Activated CD8-positive, alpha-beta memory T cell treated with anti-CD3 and anti-CD28 coated beads, Interleukin-2, amount 10 ng/mL, durations not matched to agents 7 days and 5 days (primary cell): ENCODE measurements around the gene PGM1. TPM values are rescaled to one million over a fixed set of nuclear protein-coding genes. Genes with fewer than 3 reads are reported as not detected.
A peak's percentile ranks its signal among the peaks of the same experiment; 100 is the strongest.
"Not testable (repeated sequence)": the region's sequence is repeated elsewhere in the genome, so short reads cannot be mapped to it uniquely, and the experiment has no call there.

ENCODE experiments used
- ATAC-seq: fragments of 150-1000 bp; cut with Tn5 transposase; one replicate; pipeline ENCODE4 v1.10.0; 2021; ENCODE audit warnings: moderate library complexity
- CTCF ChIA-PET: fragments of 350-600 bp; sonication (Branson Sonifier 250); formaldehyde crosslinking; loops from one replicate; lab custom pipeline; 2021; ENCODE audit warnings: antibody characterized with exemption; lab: Charles Lee
- DNase-seq: peaks from one replicate; pipeline ENCODE4 v3.0.0-alpha.2; 2020
- H3K27ac Mint-ChIP-seq: one replicate; pipeline ENCODE4 v1.8.0; 2021; ENCODE audit warnings: mild to moderate bottlenecking, mixed read lengths
- H3K27me3 Mint-ChIP-seq: one replicate; pipeline ENCODE4 v1.8.0; 2021; ENCODE audit warnings: mixed read lengths
- H3K36me3 Mint-ChIP-seq: one replicate; pipeline ENCODE4 v1.8.0; 2021; ENCODE audit warnings: mild to moderate bottlenecking, mixed read lengths
- H3K4me1 Mint-ChIP-seq: one replicate; pipeline ENCODE4 v1.8.0; 2021; ENCODE audit warnings: mixed read lengths
- H3K4me3 Mint-ChIP-seq: one replicate; pipeline ENCODE4 v1.8.0; 2021; ENCODE audit warnings: mild to moderate bottlenecking, moderate library complexity, mixed read lengths
- H3K9me3 Mint-ChIP-seq: one replicate; pipeline ENCODE4 v1.8.0; 2022; ENCODE audit warnings: low read depth, mixed read lengths
- total RNA-seq, 2 experiments: library from RNA; stranded (reverse); gene quantifications; one replicate each; pipeline ENCODE4 v1.2.3, GENCODE V29; 2021

PGM1 gene
- total RNA-seq, 2 experiments from 2014 or later: 31.5 to 32.8 TPM

- ATAC-seq (peak; percentile 20), DNase-seq (no peak)
- Mint-ChIP-seq H3K9me3 (no peaks in the 10 kb centered on the region), H3K36me3 (peaks cover 5% of the 10 kb centered on the region), H3K4me1 (no peaks in the 10 kb centered on the region), H3K4me3 (no peak overlapping the region), H3K27me3 (no peaks in the 10 kb centered on the region), H3K27ac (no peak overlapping the region)
- CTCF ChIA-PET: interaction anchor here (0.6 to 1.3 kb wide), 4 partner anchors 14 to 21 kb away, joined by 3 to 4 read pairs (median 4); no protein-coding TSS in a partner anchor
Measured at GRCh38 chr1:63575340-63575826, 17.8 kb upstream of the PGM1 start.

GRCh38 chr1:63586326-63586725, 6.9 kb upstream of the PGM1 start:
- CTCF ChIA-PET, DNase-seq, H3K27ac Mint-ChIP-seq, H3K4me3 Mint-ChIP-seq, H3K27me3 Mint-ChIP-seq, ATAC-seq, H3K4me1 Mint-ChIP-seq, H3K9me3 Mint-ChIP-seq: not testable (repeated sequence)
- peaks cover 32% of the 10 kb centered on the region for H3K36me3 Mint-ChIP-seq

GRCh38 chr1:63590166-63590560, 3.0 kb upstream of the PGM1 start:
- Mint-ChIP-seq H3K36me3 (peaks cover 13% of the 10 kb centered on the region), H3K4me3 (no peak overlapping the region), H3K4me1 (peaks cover 24% of the 10 kb centered on the region), H3K27me3 (no peaks in the 10 kb centered on the region), H3K9me3 (no peaks in the 10 kb centered on the region), H3K27ac (no peak overlapping the region)
- DNase-seq (no peak), ATAC-seq (no peak)
- CTCF ChIA-PET: interaction anchor here (1.7 kb wide), 1 partner anchor 15 kb away, joined by 4 read pairs; no protein-coding TSS in a partner anchor

DNA sequence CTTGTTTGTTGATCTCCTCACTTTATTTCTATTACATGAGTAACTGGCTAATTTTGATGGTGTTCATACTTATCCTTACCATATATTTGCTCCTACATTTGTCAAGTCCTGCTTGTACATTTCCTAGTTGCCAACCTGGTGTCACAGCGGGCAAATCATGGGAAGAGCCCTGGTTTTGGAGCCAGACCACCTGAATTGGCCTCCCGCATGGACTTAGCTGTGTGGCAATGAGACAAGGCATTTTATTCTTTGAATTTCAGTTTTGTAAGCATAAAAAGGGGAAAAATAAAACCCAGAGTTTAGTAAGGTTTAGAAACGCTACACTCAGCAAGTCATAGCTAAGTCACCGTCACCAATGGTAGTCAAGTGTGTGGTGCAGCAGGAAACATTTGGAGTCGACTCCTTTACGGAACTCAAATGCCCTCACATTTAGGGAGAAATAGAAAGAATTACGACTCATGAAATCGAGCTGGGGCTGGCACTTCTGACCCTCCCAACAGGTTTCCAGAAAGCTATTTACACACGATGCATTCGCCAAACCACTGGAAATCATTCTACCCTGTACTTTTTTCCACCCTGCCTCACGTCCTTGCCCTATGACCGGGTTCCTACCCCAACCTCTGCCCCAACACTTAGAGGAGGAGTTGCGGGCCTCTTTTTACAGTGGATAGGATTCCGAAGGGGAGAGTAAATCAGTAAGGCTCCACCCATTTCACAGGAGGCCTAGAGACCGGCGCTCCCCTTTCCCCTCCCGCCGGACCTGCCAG, 492 bp upstream of the PGM1 start:
- peak overlapping the region; percentile 91 for H3K4me3 Mint-ChIP-seq
- no peak for DNase-seq
- peaks cover 16% of the 10 kb centered on the region for H3K36me3 Mint-ChIP-seq
- H3K9me3 Mint-ChIP-seq: no peaks in the 10 kb centered on the region
- CTCF ChIA-PET: no interaction called here
- ATAC-seq: no peak
- no peaks in the 10 kb centered on the region for H3K27me3 Mint-ChIP-seq
- H3K4me1 Mint-ChIP-seq: peaks cover 35% of the 10 kb centered on the region
- peak overlapping the region; percentile 98 for H3K27ac Mint-ChIP-seq

GRCh38 chr1:63593886-63594605, 835 bp downstream of the PGM1 start:
- Mint-ChIP-seq H3K27ac (peak overlapping the region; percentile 98), H3K36me3 (peaks cover 16% of the 10 kb centered on the region), H3K9me3 (no peaks in the 10 kb centered on the region), H3K4me1 (peaks cover 31% of the 10 kb centered on the region), H3K27me3 (no peaks in the 10 kb centered on the region), H3K4me3 (peak overlapping the region; percentile 91)
- DNase-seq (peak; percentile 88), ATAC-seq (peak; percentile 73)
- CTCF ChIA-PET: no interaction called here

GRCh38 chr1:63595435-63595834, 2.2 kb downstream of the PGM1 start:
- no peak for DNase-seq
- Mint-ChIP-seq H3K36me3 (peaks cover 19% of the 10 kb centered on the region), H3K4me1 (peaks cover 31% of the 10 kb centered on the region), H3K27me3 (no peaks in the 10 kb centered on the region), H3K9me3 (no peaks in the 10 kb centered on the region), H3K27ac (no peak overlapping the region), H3K4me3 (peak overlapping the region; percentile 33)
- ATAC-seq: no peak
- CTCF ChIA-PET: no interaction called here

GRCh38 chr1:63599799-63600198, 6.6 kb downstream of the PGM1 start:
- DNase-seq (no peak), ATAC-seq (no peak)
- H3K4me1 Mint-ChIP-seq: peaks cover 15% of the 10 kb centered on the region
- CTCF ChIA-PET: no interaction called here
- H3K4me3 Mint-ChIP-seq: no peak overlapping the region
- peaks cover 20% of the 10 kb centered on the region for H3K36me3 Mint-ChIP-seq
- no peak overlapping the region for H3K27ac Mint-ChIP-seq
- no peaks in the 10 kb centered on the region for H3K27me3 Mint-ChIP-seq
- no peaks in the 10 kb centered on the region for H3K9me3 Mint-ChIP-seq

- H3K4me3 Mint-ChIP-seq: no peak overlapping the region
Measured at GRCh38 chr1:63600248-63600647, 7.0 kb downstream of the PGM1 start.

DNA sequence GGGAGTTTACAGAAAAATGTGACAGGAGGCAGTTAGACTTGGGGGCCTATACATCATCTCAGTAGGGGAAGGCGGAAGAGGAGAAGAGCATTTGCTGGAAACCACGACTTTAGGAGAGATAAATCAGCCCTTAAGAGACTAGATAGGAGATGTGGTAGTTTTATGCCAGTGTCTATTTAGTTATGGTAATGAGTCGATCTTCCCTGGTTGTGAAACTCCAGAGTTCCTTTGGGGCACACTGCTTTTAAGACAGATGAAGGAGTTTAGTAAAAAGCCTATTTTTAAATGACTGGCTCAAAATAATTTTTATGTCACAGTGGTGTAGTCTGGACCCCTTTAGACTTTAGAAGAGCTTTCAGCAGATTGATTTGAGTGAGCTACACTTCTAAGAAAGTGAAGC, 7.8 kb downstream of the PGM1 start:
- H3K36me3 Mint-ChIP-seq: peaks cover 13% of the 10 kb centered on the region

More at GRCh38 chr1:63600248-63600647, 7.0 kb downstream of the PGM1 start:
- CTCF ChIA-PET: no interaction called here
- no peaks in the 10 kb centered on the region for H3K9me3 Mint-ChIP-seq
- no peaks in the 10 kb centered on the region for H3K27me3 Mint-ChIP-seq
- DNase-seq (no peak), ATAC-seq (no peak)
- no peak overlapping the region for H3K27ac Mint-ChIP-seq
- H3K4me1 Mint-ChIP-seq: peaks cover 13% of the 10 kb centered on the region
- H3K36me3 Mint-ChIP-seq: peaks cover 20% of the 10 kb centered on the region

DNA sequence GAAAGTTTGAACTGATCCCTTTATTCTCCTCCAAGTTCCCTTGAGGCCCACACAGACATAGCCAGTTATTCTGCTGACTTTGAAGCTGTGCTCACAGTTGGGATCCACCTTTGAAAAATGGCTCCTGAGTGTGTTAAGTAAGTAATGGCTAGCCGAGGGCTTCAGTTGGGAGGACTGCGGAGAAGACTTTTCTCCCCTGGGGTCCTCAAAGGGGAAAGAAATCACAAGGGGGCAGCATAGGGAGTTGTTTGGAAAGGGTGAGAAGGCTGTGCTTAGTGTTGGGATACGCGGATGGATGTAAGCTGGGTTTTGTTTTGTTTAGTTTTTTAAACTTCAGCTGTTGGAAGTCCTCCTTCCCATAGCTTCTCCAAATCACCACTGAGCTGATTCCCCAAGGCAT, 8.3 kb downstream of the PGM1 start:
- no peak overlapping the region for H3K4me3 Mint-ChIP-seq
- H3K9me3 Mint-ChIP-seq: no peaks in the 10 kb centered on the region
- CTCF ChIA-PET: interaction anchor here (0.9 kb wide), 1 partner anchor 536 kb away, joined by 3 read pairs; no protein-coding TSS in a partner anchor
- H3K27ac Mint-ChIP-seq: no peak overlapping the region
- peaks cover 4% of the 10 kb centered on the region for H3K4me1 Mint-ChIP-seq
- H3K27me3 Mint-ChIP-seq: no peaks in the 10 kb centered on the region
- ATAC-seq: no peak
- no peak for DNase-seq
- H3K36me3 Mint-ChIP-seq: peaks cover 11% of the 10 kb centered on the region

More for the DNA sequence above, 7.8 kb downstream of the PGM1 start:
- Mint-ChIP-seq H3K4me1 (peaks cover 5% of the 10 kb centered on the region), H3K9me3 (no peaks in the 10 kb centered on the region), H3K4me3 (no peak overlapping the region), H3K27ac (no peak overlapping the region), H3K27me3 (no peaks in the 10 kb centered on the region)
- ATAC-seq: no peak
- CTCF ChIA-PET: interaction anchor here (0.9 kb wide), 1 partner anchor 536 kb away, joined by 3 read pairs; no protein-coding TSS in a partner anchor
- no peak for DNase-seq

- CTCF ChIA-PET: interaction anchor here (0.9 kb wide), 1 partner anchor 536 kb away, joined by 3 read pairs; no protein-coding TSS in a partner anchor
Measured at GRCh38 chr1:63601912-63602311, 8.7 kb downstream of the PGM1 start.

DNA sequence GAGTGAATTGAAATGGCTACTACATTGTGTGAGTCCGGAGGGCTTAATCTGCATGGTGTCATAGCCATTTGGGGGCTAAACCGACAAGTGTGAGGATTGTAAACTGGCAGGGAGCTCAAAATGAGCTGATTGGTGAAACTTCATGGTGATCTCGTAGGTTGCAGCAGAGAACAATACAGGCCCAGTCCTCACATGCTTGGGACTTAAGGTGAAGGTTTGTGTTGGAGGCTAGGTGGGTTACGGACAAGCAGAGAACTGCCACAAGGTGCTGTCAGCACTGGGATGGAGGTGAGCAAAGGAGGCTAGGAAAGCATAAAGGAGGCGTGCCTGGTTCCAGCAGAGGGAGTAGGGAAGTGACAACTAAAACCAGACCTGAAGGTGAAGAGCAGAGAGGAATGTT, 9.4 kb downstream of the PGM1 start:
- Mint-ChIP-seq H3K4me3 (no peak overlapping the region), H3K27ac (no peak overlapping the region), H3K36me3 (peaks cover 7% of the 10 kb centered on the region), H3K9me3 (no peaks in the 10 kb centered on the region), H3K4me1 (peaks cover 3% of the 10 kb centered on the region), H3K27me3 (no peaks in the 10 kb centered on the region)
- DNase-seq (no peak), ATAC-seq (no peak)
- CTCF ChIA-PET: no interaction called here

More at GRCh38 chr1:63601912-63602311, 8.7 kb downstream of the PGM1 start:
- H3K36me3 Mint-ChIP-seq: peaks cover 8% of the 10 kb centered on the region
- no peaks in the 10 kb centered on the region for H3K27me3 Mint-ChIP-seq
- no peaks in the 10 kb centered on the region for H3K9me3 Mint-ChIP-seq
- no peak for ATAC-seq
- no peak overlapping the region for H3K27ac Mint-ChIP-seq
- H3K4me3 Mint-ChIP-seq: no peak overlapping the region
- H3K4me1 Mint-ChIP-seq: peaks cover 3% of the 10 kb centered on the region
- no peak for DNase-seq

DNA sequence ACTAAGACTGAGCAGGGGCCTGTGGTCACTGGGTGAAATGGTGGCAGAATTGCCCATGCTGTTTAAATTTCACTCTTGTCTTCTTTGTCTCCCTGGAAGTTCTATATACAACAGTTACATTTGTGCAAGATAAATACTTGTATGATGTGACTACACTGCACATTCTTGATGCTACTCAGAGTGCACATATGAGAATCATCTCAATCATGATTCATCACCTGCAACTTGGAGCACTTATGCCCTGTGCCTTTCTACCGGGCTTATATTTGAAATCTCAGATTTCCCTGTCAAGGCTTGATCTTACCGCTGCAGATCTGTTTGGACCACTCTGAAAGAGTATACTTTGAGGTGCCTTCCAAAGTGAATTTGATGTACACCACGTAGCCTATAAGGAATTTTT, 10.6 kb downstream of the PGM1 start:
- peaks cover 7% of the 10 kb centered on the region for H3K36me3 Mint-ChIP-seq
- CTCF ChIA-PET: no interaction called here
- H3K9me3 Mint-ChIP-seq: no peaks in the 10 kb centered on the region
- no peak for ATAC-seq
- no peaks in the 10 kb centered on the region for H3K27me3 Mint-ChIP-seq
- peaks cover 3% of the 10 kb centered on the region for H3K4me1 Mint-ChIP-seq
- DNase-seq: no peak
- no peak overlapping the region for H3K4me3 Mint-ChIP-seq
- H3K27ac Mint-ChIP-seq: no peak overlapping the region
